H4 (cell line): ENCODE data around the gene CNIH1. TPM values are rescaled to one million over a fixed set of nuclear protein-coding genes. Genes with fewer than 3 reads are reported as not detected.
"Not testable (repeated sequence)": the region's sequence is repeated elsewhere in the genome, so short reads cannot be mapped to it uniquely, and the experiment has no call there.

Experiments
- DNase-seq: peaks from one replicate; pipeline ENCODE4 v3.0.0-alpha.2; 2015; ENCODE audit warnings: low spot score
- total RNA-seq: library from RNA; depleted of rRNA; stranded (reverse); fragments of >200 nt; shearing (Covaris generic); gene quantifications from 2 replicates; pipeline ENCODE4 v1.2.3, GENCODE V29; 2014; rRNA removed

Gene CNIH1
- total RNA-seq, 1 experiment from 2014 or later: 370 TPM

DNA sequence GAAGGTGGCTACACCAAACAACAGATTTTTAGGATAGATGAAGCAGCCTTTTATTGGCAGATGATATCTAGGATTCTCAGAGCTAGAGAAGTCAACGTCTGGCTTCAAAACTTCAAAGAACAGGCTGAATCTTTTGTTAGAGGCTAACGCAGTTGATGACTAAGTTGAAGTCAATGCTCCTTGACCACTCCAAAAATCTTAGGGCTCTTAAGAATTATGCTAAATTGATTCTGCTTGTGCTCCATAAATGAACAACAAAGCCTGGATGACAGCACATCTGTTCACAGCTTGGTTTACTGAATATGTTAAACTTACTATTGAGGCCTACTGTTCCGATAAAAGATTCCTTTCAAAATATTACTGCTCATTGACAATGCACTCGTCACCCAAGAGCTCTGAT lies 57.3 kb downstream of the CNIH1 start:
- no peak for DNase-seq

- DNase-seq: no peak
Observed at GRCh38 chr14:54381821-54382220, 59.4 kb downstream of the CNIH1 start.

GRCh38 chr14:54380558-54380957 lies 60.6 kb downstream of the CNIH1 start:
- DNase-seq: not testable (repeated sequence)

- DNase-seq: not testable (repeated sequence)
Observed at GRCh38 chr14:54378893-54379292, 62.3 kb downstream of the CNIH1 start.

- DNase-seq: no peak
Observed at GRCh38 chr14:54377501-54377900, 63.7 kb downstream of the CNIH1 start.

DNA sequence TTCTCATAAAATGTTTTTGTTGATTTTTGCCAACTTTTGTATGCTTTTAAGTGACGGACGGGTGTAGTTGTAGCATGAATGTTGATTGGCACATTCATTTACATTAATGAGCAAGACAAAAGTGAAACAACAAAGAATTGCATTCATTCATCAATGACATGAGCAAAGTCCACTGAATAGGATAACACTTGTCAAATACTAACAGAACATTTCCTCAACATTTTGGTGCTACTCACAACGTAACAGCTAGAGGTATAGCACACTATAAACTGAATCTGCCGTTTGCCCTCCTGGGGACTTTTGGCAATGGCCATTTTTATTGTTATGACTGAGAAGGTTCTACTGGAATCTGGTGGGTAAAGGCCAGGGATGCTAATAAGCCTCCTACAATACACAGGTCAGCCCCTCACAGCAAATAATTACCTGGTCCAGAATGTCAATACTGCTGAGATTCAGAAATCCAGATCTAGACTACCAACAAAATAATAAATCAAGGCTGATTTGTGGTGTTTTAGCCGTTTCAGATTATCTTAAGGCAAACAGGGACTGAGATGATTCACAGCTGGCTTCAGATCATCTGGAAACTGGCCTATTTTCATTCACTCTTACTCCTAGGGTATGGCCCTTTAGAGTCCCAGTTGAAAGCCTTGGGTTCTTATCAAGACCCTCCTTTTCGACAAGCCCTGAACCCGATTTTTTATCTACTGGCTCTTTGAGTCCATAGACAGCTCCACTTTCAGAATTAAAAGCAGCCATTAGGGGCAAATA lies 66.9 kb downstream of the CNIH1 start:
- DNase-seq: no peak

Other genes starting within 250 kb of the CNIH1 start
- 150 and 180 TPM in 2 replicates for gene CDKN3, start 44.4 kb downstream of the CNIH1 start, total RNA-seq
- 61.7 and 74.0 TPM in 2 replicates for gene GMFB, start 47.6 kb upstream of the CNIH1 start, total RNA-seq
- 12.4 and 17.3 TPM in 2 replicates for gene CGRRF1, start 68.5 kb upstream of the CNIH1 start, total RNA-seq
- gene SAMD4A, start 125.8 kb upstream of the CNIH1 start, total RNA-seq: 1.7 and 1.8 TPM in 2 replicates